NCI-H2196 (cell line): Measurements from ENCODE around the gene ROPN1B.
"Not testable (repeated sequence)": the region's sequence is repeated elsewhere in the genome, so short reads cannot be mapped to it uniquely, and the experiment has no call there.

Source experiments
- DNase-seq: peaks from one replicate; lab custom pipeline; 2025; ENCODE audit not compliant: unreplicated experiment; lab: John Stamatoyannopoulos, UW

Gene ROPN1B

GRCh38 chr3:125968701-125969592 lies at the start of gene ROPN1B:
Gene ROPN1B, plus strand, starts transcription at chr3:125969178. Its CDS starts 2,877 bp downstream, at chr3:125972055.
- not testable (repeated sequence) for DNase-seq

DNA sequence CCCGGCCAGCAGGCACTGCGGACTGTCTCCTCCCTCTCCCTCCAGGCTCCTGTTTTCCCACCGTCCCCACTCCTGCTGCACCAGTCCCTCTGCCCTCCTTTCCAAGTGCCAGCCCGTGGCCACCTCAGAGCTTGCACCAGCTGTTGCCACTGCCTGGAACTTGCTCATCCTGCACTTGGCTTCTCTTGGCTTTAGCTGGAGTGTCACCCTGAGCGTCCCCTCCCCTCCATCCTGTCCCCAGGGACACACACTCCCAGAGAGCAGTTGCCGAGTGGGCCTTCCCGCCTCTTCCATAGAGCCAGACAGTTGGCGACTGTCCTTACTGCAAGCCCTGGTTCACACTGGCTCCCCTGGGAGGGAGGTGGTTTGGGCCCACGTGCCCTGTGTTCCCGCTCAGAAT lies 48.8 kb upstream of the ROPN1B start:
- not testable (repeated sequence) for DNase-seq

DNA sequence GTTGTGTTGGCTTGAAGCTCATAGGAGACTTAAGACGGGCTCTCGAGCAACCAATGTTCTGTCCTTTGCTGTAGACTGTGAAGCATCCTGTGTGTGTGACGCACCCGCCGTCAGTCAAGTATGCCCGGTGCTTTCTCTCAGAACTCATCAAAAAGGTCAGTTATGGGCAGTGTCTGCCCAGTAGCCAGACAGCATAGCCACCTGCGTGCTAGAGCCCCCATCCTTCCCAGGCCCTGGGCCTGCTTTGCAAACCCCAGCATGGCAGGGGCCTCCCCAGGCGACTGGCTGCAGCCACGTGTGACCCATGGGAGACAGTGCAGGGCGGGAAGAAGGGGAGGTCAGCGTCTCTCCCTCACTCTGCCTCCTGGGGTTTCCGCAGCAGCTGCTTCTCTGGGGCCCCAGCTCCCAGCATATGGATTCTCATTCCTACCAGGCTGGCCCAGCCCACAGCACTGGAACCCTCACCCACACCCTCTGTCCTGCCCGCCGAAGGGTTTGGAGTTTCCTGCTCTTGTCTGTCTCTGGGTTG lies 48.2 kb upstream of the ROPN1B start:
- not testable (repeated sequence) for DNase-seq

- peak; percentile 53 for DNase-seq
These were observed 47.3 kb upstream of the ROPN1B start for GRCh38 chr3:125921712-125922111.

- DNase-seq, result not testable (repeated sequence)
These were observed 45.5 kb upstream of the ROPN1B start for GRCh38 chr3:125923324-125924115.

DNA sequence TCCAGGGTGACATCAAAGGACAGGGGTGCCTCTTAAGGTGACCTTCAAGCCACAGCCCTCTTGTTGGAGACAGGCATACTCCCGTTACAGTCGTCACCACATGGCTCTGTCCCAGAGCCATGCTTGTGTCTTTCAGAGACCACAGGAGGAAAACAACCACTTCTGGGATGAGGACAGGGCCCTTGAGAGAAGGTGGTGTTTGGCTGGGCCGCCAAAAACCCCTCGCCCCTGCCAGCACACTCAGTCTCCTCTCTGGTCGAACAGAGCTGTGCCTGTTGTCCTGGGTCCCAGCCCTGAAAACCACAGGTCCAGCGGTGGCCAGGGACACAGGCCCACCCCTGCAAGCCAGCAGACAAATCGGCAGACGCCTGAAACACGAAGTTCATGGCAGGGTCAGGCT lies 44.7 kb upstream of the ROPN1B start:
- not testable (repeated sequence) for DNase-seq

DNA sequence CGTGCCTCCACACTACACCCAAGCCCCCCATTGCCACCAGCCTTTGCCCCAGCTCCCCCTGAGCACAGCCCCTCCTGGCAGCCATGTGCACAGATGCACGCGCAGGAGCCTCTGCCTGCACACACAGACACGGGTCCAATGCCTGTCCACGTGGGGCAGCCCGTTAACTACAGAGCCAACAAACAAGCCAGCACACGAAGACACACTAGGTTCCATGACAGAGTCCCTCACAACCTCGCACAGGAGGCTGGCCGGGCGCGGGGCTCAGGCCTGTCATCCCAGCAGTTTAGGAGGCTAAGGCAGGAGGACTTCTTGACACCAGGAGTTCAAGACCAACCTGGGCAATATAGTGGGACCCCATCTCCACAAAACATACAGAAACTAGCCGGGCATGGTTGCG lies 43.3 kb upstream of the ROPN1B start:
- not testable (repeated sequence) for DNase-seq

- peak; percentile 83 for DNase-seq
These were observed 40.0 kb upstream of the ROPN1B start for GRCh38 chr3:125928771-125929545.

DNA sequence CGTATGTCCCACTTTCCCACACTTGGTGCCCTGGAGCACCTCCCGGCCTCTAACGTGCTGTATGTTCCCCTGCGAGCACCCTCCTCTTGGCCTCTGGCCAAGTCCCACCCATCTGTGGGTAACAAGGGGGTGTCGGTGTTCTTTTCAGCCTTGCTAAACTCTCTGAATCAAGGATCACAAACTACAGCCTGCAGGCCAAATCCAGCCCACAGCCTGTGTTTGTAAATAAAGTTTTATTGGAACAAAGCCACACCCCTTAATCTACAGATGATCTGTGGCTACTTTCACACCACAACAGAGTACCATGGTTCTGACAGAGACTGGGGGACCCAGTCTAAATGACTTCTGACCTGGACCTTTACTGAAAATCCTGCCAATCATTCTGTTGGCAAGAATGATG lies 39.2 kb upstream of the ROPN1B start:
- not testable (repeated sequence) for DNase-seq

DNA sequence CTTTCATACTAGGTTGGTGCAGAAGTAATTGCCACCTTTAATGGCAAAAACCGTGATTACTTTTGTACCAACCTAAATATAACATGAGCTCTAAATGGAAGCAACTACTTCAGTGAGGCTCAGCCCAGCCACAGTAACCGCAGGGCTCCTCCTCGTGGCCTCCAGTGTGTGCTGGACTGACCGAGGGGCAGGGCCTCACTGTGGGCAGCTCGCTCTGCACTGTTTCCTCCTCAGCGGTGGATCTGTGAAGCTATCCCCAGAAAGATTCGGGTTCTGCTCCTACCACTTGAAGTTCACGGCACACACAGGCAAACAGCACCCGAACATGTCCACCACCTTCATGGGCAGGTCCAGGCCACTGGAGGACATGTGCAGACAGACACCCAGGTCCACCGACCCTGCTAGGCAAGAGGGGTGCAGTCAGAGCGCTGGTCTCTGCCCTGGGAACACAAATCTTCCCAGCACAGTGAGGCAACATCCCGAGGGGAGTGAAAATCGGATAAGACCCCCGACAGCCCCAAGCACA lies 37.6 kb upstream of the ROPN1B start:
- DNase-seq, result not testable (repeated sequence)

GRCh38 chr3:125933397-125934173 lies 35.4 kb upstream of the ROPN1B start:
- DNase-seq, result not testable (repeated sequence)

DNA sequence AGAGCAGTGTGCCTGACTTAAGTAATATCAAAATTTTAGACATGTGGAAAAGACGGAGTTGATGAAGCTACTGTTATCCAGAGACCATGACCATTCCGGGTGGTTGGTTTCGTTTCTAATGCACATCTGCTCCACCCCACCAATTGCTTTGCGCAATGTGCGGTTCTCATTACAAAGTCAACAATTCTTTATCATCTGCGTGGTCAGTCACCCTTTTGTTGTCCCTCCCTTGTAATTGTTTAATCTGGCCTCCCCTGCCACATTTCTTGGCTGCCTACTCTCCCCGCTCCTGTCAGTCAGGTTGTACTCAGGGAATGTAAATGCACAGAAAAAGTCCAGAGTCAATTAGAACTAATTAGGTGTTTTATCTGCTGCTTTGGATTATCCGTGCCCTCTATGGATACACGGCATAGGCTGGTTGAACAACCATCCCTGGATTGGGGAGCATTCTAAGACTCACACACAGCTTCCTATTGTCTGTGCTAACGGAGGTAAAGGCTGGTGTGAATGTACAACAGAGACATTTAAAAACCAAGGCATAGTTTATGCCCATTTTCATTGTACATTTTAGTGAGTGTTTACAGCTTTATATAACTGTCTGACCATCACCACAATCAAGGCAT lies 33.6 kb upstream of the ROPN1B start:
- peak; percentile 73 for DNase-seq

GRCh38 chr3:125936210-125936815 lies 32.7 kb upstream of the ROPN1B start:
- not testable (repeated sequence) for DNase-seq

DNA sequence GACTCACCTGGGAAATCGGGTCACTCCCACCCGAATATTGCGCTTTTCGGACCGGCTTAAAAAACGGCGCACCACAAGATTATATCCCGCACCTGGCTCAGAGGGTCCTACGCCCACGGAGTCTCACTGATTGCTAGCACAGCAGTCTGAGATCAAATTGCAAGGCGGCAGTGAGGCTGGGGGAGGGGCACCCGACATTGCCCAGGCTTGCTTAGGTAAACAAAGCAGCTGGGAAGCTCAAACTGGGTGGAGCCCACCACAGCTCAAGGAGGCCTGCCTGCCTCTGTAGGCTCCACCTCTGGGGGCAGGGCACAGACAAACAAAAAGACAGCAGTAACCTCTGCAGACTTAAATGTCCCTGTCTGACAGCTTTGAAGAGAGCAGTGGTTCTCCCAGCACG lies 32.1 kb upstream of the ROPN1B start:
- DNase-seq, result not testable (repeated sequence)

- not testable (repeated sequence) for DNase-seq
These were observed 21.2 kb upstream of the ROPN1B start for GRCh38 chr3:125947806-125948205.

- DNase-seq, result not testable (repeated sequence)
These were observed 20.1 kb upstream of the ROPN1B start for GRCh38 chr3:125948901-125949300.

DNA sequence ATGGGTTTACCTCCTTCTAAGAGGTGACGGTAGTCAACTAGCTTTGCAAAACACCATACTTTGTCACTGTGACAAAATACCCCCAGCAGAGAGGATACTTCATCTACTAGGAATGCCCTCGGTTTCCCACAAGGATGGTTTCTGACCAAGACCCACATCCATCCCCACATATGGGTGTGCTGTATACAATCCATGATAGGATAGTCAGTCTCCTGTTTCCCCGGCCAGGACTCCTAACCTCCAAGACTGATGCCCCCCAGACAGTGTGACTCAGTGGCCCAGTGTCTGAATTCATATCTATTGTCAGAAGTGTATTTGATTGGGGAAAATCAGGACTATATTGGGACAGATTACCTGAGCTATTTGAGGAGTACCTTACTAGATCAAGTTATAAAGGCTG lies 17.8 kb upstream of the ROPN1B start:
- not testable (repeated sequence) for DNase-seq

DNA sequence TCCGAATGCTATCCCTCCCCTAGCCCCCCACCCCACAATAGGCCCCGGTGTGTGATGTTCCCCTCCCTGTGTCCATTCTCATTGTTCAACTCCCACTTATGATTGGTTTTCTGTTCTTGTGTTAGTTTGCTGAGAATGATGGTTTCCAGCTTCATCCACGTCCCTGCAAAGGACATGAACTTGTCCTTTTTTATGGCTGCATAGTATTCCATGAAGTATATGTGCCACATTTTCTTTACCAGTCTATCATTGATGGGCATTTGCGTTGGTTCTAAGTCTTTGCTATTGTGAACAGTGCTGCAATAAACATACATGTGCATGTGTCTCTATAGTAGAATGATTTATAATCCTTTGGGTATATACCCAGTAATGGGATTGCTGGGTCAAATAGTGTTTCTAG lies 12.0 kb upstream of the ROPN1B start:
- not testable (repeated sequence) for DNase-seq
